GM19193 (cell line): ENCODE results near the gene CMIP.

ENCODE experiments used
- POLR2A ChIP-seq: IDR thresholded peaks from 4 replicates; pipeline ENCODE4 v1.6.1; 2011; ENCODE audit not compliant: insufficient read depth, insufficient read length; ENCODE audit errors: extremely low read depth

Gene CMIP

DNA sequence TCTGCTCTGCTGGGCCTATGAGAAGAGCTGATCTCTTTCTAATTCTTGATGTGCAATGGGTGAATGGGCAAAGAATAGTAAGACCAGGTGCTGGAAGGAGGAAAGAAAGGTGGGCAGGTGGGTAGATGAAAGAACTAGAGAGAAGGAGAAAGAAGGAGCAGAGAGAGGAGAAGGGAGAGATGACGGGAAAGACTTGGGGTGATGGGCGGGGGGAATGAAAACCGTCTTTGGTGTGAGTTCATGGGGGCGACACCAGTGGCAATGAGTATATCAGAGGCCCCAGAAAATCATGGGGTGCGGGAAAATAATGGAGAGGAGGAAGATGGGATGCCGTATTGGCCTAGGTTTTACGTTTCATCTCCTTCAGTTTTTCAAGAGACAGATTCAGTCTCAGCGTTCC, 205.7 kb downstream of the CMIP start:
- no peak for TF ChIP-seq POLR2A

- no peak for TF ChIP-seq POLR2A
Observed at GRCh38 chr16:81650982-81651562, 206.5 kb downstream of the CMIP start.

DNA sequence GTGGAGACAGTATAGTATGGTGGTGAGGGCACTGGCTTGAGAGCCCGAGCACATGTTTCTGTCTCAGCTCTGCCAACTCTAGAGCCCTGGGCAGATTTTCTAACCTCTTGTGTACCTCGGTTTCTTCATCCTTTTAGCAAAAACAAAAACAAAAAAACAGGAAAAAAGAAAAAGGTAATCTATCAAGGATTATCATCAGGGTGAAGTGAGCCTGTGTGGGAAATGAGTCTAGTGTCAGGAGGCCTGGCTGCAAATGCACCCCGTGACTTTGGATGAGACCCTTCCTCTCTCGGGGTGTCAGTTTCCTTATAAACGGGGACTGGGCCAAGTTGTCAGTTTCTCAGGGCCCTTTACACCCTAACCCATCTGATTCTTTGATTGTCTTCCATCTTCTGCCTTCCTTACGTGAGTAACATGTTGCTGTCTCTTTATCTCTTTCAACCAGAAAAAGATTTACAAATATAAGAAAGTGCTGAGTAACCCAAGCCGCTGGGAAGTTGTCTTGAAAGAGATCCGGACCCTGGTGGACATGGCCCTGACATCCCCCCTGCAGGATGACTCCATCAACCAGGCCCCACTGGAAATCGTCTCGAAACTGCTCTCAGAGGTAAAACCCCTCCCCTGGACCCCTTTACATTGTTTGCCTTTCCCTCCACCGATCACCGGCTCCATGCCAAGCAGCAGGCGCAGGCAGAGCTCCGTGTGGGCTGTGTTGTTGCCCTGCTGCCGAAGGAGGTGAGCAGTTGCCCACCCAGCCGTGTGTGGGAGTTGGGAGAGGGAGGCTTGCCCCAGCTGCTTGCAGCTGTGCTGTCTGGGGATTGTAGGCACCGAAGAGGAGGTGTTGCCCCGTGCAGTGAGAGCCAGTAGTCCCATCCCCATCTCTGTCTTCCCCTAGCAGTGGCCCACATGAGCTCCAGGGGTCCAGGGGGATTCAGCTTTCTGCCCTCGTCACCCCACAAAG, 207.4 kb downstream of the CMIP start:
- TF ChIP-seq POLR2A, result no peak

GRCh38 chr16:81652798-81653505, 208.3 kb downstream of the CMIP start:
- no peak for TF ChIP-seq POLR2A

DNA sequence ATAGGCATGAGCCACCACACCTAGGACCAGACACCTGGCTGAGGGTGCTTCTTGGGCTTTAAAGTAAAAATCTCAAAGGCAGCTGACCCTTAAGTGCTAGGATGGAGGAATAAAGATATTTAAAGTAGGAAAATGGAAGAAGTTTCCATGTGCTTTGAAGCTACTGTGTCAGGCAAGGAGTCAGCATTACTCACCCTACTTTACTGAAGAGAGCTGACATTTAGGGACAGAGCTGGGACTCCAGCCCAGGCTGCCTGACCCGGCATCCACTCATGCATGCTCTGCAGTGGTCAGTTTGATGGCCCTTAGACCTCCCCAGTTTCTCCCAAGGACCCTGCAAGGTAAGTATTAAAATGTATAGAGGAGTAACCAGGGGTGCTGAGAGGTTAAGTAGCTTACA, 209.7 kb downstream of the CMIP start:
- TF ChIP-seq POLR2A, result no peak

DNA sequence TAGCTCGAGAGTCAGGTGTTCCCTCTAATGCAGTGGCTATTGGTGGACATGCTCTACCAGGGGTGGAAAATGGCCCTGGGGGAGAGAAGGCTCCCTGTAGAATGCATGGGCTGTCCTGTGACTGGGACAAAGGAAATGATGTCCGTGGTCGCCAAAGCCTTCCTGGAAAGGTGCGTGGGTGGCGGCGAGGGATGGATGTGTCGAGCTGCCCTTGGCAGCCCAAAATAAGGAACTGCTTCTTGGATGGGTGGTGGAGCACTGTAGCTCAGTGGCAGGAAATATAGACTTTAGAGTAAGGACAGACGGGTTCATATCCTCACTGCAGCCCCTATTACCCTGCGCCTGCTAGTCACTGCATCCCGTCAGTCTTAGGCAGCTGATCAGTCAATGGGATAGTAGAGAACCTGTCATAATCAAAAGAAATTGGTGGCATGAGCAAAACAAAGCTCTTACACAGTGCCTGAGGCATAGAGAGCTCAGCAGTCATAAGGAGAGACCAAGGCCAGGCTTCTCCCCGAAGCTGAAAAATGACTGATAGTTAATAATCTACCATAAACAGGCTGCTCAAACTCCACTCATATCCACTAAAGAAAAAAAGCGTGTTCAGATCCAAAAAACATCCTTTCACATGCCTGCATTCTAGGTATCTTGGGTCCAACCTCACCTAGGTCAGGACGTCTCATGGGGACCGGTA, 211.0 kb downstream of the CMIP start:
- TF ChIP-seq POLR2A, result no peak

DNA sequence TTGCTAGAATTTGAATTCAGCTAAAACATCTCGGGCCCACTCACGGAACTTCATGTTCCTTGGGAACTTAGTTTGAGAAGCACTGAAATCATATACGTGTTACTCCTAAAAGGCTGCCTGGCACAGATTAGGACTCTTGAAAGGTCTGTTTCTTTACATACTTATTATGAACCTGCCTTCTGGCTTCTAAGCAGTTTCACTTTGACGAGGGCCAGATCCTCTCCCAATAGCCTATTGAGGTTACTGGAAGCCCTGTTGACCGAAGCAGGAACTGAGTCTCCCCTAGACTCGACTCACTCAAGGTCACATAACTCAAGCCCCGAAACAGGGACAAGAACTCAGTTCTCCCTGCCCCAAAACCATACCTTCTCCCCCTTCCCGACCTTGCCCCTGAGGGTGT, 212.6 kb downstream of the CMIP start:
- TF ChIP-seq POLR2A, result no peak

DNA sequence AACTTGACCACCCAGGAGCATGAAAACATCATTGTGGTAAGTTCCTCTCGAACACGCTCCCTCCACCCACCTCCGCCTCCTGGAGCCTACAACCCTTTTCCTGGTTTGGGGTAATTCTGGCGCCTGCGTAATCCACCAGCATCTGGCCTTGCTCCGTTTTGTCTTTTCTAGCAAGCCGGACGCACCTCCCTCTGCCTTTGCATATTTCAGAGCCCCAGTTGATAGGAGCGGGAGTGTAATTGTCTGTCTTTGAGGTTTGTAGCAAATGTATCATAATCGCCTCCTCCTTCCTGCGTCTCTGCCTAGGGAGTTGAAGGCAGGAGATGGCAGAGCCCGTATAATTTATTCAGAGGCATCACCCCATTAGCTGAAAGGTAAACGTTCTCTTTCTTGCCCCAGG, 213.2 kb downstream of the CMIP start:
- TF ChIP-seq POLR2A, result no peak

- no peak for TF ChIP-seq POLR2A
Observed at GRCh38 chr16:81658373-81658772, 213.8 kb downstream of the CMIP start.

GRCh38 chr16:81659249-81659648, 214.6 kb downstream of the CMIP start:
- TF ChIP-seq POLR2A, result no peak

- no peak for TF ChIP-seq POLR2A
Observed at GRCh38 chr16:81661082-81661481, 216.5 kb downstream of the CMIP start.

DNA sequence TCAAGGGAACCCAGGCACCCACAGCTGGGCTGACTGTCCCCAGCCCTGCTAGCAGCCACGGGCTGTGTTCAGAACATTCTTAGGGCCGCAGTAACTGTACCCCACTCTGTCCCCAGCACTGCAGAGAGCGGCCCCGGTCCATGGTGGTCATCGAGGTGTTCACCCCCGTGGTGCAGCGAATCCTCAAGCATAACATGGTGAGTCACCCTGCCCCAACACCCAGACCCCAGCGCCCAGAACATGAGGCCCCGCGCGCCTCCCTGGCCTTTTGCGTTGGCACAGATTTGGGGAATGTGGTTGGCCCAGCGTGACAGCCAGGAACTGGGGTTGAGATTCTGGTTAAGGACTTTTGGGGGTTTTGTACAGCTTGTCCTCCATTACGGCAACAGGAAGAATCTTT, 219.5 kb downstream of the CMIP start:
- no peak for TF ChIP-seq POLR2A

DNA sequence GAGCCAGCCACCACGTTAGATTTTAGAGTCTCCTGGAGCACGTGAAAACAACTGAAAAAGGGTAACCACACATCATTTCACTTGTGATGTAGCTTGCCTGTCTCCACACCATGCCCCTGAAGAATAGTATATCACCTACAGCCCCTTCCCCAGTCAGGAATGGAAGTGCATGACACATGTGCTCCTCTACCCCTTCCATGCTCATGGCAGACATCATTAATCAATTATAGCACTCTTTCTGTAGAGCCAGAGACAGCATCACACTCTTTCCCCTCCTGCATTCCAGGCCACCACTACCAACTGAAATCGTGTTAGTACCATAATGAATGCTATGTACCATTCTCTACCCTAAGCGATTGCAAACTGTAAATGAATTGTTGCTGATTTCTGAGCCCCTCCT, 221.0 kb downstream of the CMIP start:
- TF ChIP-seq POLR2A, result no peak

DNA sequence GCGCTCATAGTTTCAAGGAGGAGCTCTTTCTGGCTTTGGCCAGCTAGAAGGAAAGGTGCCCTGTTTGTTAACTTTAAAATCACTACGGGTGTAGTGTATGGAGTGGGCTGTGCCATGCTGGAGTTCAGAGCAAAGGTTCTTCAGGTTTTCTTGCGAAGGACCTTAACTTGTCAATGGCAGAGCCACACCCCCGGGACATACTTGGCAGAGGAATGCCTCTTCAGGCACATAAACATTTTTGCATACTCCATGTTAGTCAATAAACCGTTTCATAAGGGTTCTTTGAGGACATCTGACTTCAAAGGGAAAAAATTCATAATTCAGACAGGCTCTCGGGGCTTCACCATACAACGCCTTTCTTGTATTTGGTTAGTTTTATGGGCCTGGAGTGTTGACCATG, 221.5 kb downstream of the CMIP start:
- no peak for TF ChIP-seq POLR2A
